Fibroblast of skin of right biceps (primary cell): Measurements from ENCODE around the gene PDE4A.
A peak's percentile ranks its signal among the peaks of the same experiment; 100 is the strongest.
"Not testable (repeated sequence)": the region's sequence is repeated elsewhere in the genome, so short reads cannot be mapped to it uniquely, and the experiment has no call there.

Experiments
- DNase-seq: peaks from one replicate; pipeline ENCODE4 v3.0.0-alpha.2; 2013

Gene PDE4A

GRCh38 chr19:10430505-10431253 lies 10.3 kb downstream of the PDE4A start:
- DNase-seq = peak; percentile 25

GRCh38 chr19:10431254-10431942 lies 11.1 kb downstream of the PDE4A start:
- DNase-seq = no peak

- no peak for DNase-seq
Observed at GRCh38 chr19:10431943-10432735, 11.8 kb downstream of the PDE4A start.

GRCh38 chr19:10432736-10433130 lies 12.4 kb downstream of the PDE4A start:
- no peak for DNase-seq

GRCh38 chr19:10433131-10433536 lies 12.8 kb downstream of the PDE4A start:
- DNase-seq = no peak

- no peak for DNase-seq
Observed at GRCh38 chr19:10439588-10439987, 19.2 kb downstream of the PDE4A start.

- no peak for DNase-seq
Observed at GRCh38 chr19:10442698-10443097, 22.4 kb downstream of the PDE4A start.

- no peak for DNase-seq
Observed at GRCh38 chr19:10449037-10449436, 28.7 kb downstream of the PDE4A start.

- no peak for DNase-seq
Observed at GRCh38 chr19:10450191-10450852, 30.0 kb downstream of the PDE4A start.

GRCh38 chr19:10450853-10451609 lies 30.7 kb downstream of the PDE4A start:
- no peak for DNase-seq

- DNase-seq = no peak
Observed at GRCh38 chr19:10452726-10453618, 32.6 kb downstream of the PDE4A start.

GRCh38 chr19:10453852-10454251 lies 33.5 kb downstream of the PDE4A start:
- DNase-seq = no peak

- DNase-seq = no peak
Observed at GRCh38 chr19:10454267-10454666, 33.9 kb downstream of the PDE4A start.

GRCh38 chr19:10458733-10459132 lies 38.4 kb downstream of the PDE4A start:
- DNase-seq = not testable (repeated sequence)

- DNase-seq = no peak
Observed at GRCh38 chr19:10460714-10461046, 40.3 kb downstream of the PDE4A start.

- peak; percentile 89 for DNase-seq
Observed at GRCh38 chr19:10461047-10461949, 41.0 kb downstream of the PDE4A start.

- DNase-seq = not testable (repeated sequence)
Observed at GRCh38 chr19:10462042-10462441, 41.7 kb downstream of the PDE4A start.

- DNase-seq = no peak
Observed at GRCh38 chr19:10462557-10462956, 42.2 kb downstream of the PDE4A start.

- DNase-seq = no peak
Observed at GRCh38 chr19:10464456-10464855, 44.1 kb downstream of the PDE4A start.

- DNase-seq = no peak
Observed at GRCh38 chr19:10467104-10467706, 46.9 kb downstream of the PDE4A start.
